ENCODE data around the gene SMAD7. TPM values are rescaled to one million over a fixed set of nuclear protein-coding genes. Genes with fewer than 3 reads are reported as not detected.

SMAD7 gene
- total and polyA plus RNA-seq, 2 experiments from 2014 or later = 11.8 to 29.8 TPM

DNA sequence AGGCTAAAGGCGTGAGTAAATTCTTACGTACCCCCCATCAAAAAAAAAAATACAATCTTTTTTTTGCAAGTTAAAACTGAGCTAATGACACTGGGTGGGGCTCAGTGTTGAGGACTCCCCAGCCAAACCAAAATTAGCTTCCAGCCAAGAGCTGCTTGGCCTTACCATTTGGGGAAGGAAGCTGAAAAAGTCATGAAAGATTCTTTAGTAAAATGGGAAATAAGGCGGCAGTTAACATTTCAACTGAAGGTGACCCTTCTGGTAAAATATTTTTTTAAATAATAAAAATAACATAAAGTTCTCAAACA lies 16.4 kb downstream of the SMAD7 start:
- Mint-ChIP-seq H3K4me1 (peaks cover 97% of the 10 kb centered on the region), H3K4me3 (no peak overlapping the region), H3K36me3 (ENCODE audit: low read depth) (peaks cover 44% of the 10 kb centered on the region), H3K9me3 (no peaks in the 10 kb centered on the region), H3K27ac (peak overlapping the region; percentile 59; the same call in 1 of the 2 replicates), H3K27me3 (ENCODE audit: insufficient read depth, low read depth, poor library complexity) (peaks cover 32% of the 10 kb centered on the region)
- H3K27me3 ChIP-seq (ENCODE audit: insufficient read depth) = no peaks in the 10 kb centered on the region
- H3K4me2 ChIP-seq = peak overlapping the region; percentile 78; the same call in 1 of the 2 replicates
- peaks cover 21% of the 10 kb centered on the region; the same call in 1 of the 2 replicates for H3F3A ChIP-seq (replicated peaks; ENCODE audit: low read depth)
- peaks cover 100% of the 10 kb centered on the region for H3K79me2 ChIP-seq (replicated peaks; ENCODE audit: insufficient read depth)
- no peaks in the 10 kb centered on the region for H3K9me2 ChIP-seq (ENCODE audit: insufficient read depth)
- H3K4me3 ChIP-seq = no peak overlapping the region
- H2AFZ ChIP-seq = no peak overlapping the region
- peak overlapping the region; percentile 80 for H3K27ac ChIP-seq (ENCODE audit: low read depth)
- 0 out of 2 replicates have a peak, but pooled peaks cover 8% of the 10 kb centered on the region for H3K36me3 ChIP-seq (ENCODE audit: insufficient read depth)
- peaks cover 89% of the 10 kb centered on the region for H3K4me1 ChIP-seq (ENCODE audit: insufficient read depth)
- no peak for ATAC-seq
- H4K20me1 ChIP-seq (replicated peaks; ENCODE audit: insufficient read depth) = peaks cover 48% of the 10 kb centered on the region
- TF ChIP-seq ZNF114 (CRISPR knock-in tag; IDR thresholded peaks at IDR 0.05) (no peak), EZH2phosphoT487 (IDR thresholded peaks at IDR 0.05; ENCODE audit: unreplicated experiment) (no peak)
- TF ChIP-seq, protein P1, sequence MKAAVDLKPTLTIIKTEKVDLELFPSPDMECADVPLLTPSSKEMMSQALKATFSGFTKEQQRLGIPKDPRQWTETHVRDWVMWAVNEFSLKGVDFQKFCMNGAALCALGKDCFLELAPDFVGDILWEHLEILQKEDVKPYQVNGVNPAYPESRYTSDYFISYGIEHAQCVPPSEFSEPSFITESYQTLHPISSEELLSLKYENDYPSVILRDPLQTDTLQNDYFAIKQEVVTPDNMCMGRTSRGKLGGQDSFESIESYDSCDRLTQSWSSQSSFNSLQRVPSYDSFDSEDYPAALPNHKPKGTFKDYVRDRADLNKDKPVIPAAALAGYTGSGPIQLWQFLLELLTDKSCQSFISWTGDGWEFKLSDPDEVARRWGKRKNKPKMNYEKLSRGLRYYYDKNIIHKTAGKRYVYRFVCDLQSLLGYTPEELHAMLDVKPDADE (IDR thresholded peaks at IDR 0.05) = no peak
- no peak for DNase-seq (ENCODE audit: low spot score)

DNA sequence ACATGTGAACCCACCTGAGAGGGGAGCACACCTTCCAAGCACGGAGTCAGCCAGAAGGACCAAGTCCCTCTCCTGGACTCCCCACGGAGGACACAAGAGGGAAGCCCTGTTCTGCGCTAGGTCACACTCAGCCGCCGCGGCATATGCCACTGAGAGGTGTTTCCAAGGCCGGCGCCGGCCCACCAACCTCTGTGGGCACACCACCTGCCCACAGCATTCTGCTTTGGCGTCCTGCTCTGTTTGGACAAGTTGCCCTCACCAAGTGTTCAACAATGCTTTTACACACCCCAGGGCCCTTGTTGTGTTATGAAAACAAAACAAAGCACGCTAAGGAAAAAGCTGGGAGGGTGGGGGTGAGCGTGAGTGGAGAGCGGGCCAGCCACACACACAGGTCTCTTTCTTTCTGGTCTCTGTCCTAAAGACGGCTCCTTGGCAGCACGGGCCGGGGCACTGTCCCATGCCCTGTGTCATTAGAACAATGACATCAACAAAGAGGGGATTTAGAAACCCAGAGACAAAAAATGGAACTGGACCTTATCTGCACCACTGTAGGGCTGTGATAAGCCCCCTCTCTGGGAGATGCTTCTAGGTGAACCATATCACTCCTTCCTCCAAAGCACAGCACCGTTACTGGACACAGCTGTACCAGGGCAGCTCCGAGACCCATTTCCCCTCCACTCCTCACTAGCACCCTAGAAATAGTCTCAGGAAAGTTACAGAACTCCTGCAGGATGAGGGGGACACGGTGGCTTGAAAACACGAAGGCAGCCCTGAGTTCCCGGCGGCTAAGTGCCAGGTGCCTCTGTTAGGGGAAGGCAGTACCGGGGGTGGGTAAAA lies 17.0 kb downstream of the SMAD7 start:
- Histone ChIP-seq H2AFZ (no peak overlapping the region), H3K79me2 (replicated peaks; ENCODE audit: insufficient read depth) (peaks cover 100% of the 10 kb centered on the region), H3K4me1 (ENCODE audit: insufficient read depth) (peaks cover 92% of the 10 kb centered on the region), H4K20me1 (replicated peaks; ENCODE audit: insufficient read depth) (peaks cover 53% of the 10 kb centered on the region), H3K27ac (ENCODE audit: low read depth) (peak overlapping the region; percentile 80), H3K9me2 (ENCODE audit: insufficient read depth) (no peaks in the 10 kb centered on the region), H3K4me3 (no peak overlapping the region), H3K36me3 (ENCODE audit: insufficient read depth) (0 out of 2 replicates have a peak, but pooled peaks cover 8% of the 10 kb centered on the region), H3K4me2 (peak overlapping the region; percentile 78), H3K27me3 (ENCODE audit: insufficient read depth) (no peaks in the 10 kb centered on the region), H3F3A (replicated peaks; ENCODE audit: low read depth) (peaks cover 21% of the 10 kb centered on the region; the same call in 1 of the 2 replicates)
- Mint-ChIP-seq H3K27ac (peak overlapping the region; percentile 59; the same call in 1 of the 2 replicates), H3K9me3 (no peaks in the 10 kb centered on the region), H3K4me1 (peaks cover 99% of the 10 kb centered on the region), H3K36me3 (ENCODE audit: low read depth) (peaks cover 41% of the 10 kb centered on the region), H3K4me3 (no peak overlapping the region; the same call in 2 of the 3 replicates), H3K27me3 (ENCODE audit: insufficient read depth, low read depth, poor library complexity) (peaks cover 35% of the 10 kb centered on the region)
- ATAC-seq (no peak), DNase-seq (ENCODE audit: low spot score) (no peak)
- TF ChIP-seq, protein P1 (IDR thresholded peaks at IDR 0.05) = no peak
- TF ChIP-seq NANOG (IDR thresholded peaks at IDR 0.05; ENCODE audit: borderline replicate concordance) (no peak), ZNF331 (CRISPR knock-in tag; IDR thresholded peaks at IDR 0.05; ENCODE audit: low read depth) (no peak), STAT1 (IDR thresholded peaks at IDR 0.05; ENCODE audit: unreplicated experiment) (no peak), ZNF114 (CRISPR knock-in tag; IDR thresholded peaks at IDR 0.05) (no peak), EZH2phosphoT487 (IDR thresholded peaks at IDR 0.05; ENCODE audit: unreplicated experiment) (no peak), POLR2AphosphoS5 (IDR thresholded peaks at IDR 0.05; ENCODE audit: low read depth) (no peak)
- TF ChIP-seq, protein P2, sequence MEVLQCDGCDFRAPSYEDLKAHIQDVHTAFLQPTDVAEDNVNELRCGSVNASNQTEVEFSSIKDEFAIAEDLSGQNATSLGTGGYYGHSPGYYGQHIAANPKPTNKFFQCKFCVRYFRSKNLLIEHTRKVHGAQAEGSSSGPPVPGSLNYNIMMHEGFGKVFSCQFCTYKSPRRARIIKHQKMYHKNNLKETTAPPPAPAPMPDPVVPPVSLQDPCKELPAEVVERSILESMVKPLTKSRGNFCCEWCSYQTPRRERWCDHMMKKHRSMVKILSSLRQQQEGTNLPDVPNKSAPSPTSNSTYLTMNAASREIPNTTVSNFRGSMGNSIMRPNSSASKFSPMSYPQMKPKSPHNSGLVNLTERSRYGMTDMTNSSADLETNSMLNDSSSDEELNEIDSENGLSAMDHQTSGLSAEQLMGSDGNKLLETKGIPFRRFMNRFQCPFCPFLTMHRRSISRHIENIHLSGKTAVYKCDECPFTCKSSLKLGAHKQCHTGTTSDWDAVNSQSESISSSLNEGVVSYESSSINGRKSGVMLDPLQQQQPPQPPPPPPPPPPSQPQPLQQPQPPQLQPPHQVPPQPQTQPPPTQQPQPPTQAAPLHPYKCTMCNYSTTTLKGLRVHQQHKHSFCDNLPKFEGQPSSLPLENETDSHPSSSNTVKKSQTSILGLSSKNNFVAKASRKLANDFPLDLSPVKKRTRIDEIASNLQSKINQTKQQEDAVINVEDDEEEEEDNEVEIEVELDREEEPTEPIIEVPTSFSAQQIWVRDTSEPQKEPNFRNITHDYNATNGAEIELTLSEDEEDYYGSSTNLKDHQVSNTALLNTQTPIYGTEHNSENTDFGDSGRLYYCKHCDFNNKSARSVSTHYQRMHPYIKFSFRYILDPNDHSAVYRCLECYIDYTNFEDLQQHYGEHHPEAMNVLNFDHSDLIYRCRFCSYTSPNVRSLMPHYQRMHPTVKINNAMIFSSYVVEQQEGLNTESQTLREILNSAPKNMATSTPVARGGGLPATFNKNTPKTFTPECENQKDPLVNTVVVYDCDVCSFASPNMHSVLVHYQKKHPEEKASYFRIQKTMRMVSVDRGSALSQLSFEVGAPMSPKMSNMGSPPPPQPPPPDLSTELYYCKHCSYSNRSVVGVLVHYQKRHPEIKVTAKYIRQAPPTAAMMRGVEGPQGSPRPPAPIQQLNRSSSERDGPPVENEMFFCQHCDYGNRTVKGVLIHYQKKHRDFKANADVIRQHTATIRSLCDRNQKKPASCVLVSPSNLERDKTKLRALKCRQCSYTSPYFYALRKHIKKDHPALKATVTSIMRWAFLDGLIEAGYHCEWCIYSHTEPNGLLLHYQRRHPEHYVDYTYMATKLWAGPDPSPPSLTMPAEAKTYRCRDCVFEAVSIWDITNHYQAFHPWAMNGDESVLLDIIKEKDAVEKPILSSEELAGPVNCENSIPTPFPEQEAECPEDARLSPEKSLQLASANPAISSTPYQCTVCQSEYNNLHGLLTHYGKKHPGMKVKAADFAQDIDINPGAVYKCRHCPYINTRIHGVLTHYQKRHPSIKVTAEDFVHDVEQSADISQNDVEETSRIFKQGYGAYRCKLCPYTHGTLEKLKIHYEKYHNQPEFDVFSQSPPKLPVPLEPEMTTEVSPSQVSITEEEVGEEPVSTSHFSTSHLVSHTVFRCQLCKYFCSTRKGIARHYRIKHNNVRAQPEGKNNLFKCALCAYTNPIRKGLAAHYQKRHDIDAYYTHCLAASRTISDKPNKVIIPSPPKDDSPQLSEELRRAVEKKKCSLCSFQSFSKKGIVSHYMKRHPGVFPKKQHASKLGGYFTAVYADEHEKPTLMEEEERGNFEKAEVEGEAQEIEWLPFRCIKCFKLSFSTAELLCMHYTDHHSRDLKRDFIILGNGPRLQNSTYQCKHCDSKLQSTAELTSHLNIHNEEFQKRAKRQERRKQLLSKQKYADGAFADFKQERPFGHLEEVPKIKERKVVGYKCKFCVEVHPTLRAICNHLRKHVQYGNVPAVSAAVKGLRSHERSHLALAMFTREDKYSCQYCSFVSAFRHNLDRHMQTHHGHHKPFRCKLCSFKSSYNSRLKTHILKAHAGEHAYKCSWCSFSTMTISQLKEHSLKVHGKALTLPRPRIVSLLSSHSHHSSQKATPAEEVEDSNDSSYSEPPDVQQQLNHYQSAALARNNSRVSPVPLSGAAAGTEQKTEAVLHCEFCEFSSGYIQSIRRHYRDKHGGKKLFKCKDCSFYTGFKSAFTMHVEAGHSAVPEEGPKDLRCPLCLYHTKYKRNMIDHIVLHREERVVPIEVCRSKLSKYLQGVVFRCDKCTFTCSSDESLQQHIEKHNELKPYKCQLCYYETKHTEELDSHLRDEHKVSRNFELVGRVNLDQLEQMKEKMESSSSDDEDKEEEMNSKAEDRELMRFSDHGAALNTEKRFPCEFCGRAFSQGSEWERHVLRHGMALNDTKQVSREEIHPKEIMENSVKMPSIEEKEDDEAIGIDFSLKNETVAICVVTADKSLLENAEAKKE (CRISPR knock-in tag; IDR thresholded peaks at IDR 0.05) = no peak
